Type B pancreatic cell (in vitro differentiated cells): ENCODE measurements around the gene DARS1. TPM values are rescaled to one million over a fixed set of nuclear protein-coding genes. Genes with fewer than 3 reads are reported as not detected.
"Not testable (repeated sequence)": the region's sequence is repeated elsewhere in the genome, so short reads cannot be mapped to it uniquely, and the experiment has no call there.

Experiments used
- DNase-seq: peaks from one replicate; pipeline ENCODE4 v3.0.0; 2021; ENCODE audit warnings: mixed read lengths; ENCODE audit not compliant: unreplicated experiment; ENCODE audit errors: extremely low spot score
- H3K27ac Mint-ChIP-seq: 2 replicates; pipeline ENCODE4 v1.8.0; 2021; ENCODE audit warnings: mild to moderate bottlenecking, mixed read lengths
- H3K27me3 Mint-ChIP-seq: 2 replicates; pipeline ENCODE4 v1.8.0; 2021; ENCODE audit warnings: mixed read lengths
- H3K36me3 Mint-ChIP-seq: 2 replicates; pipeline ENCODE4 v1.8.0; 2021; ENCODE audit warnings: mixed read lengths
- H3K4me1 Mint-ChIP-seq: one replicate; pipeline ENCODE4 v1.8.0; 2021; ENCODE audit warnings: mixed read lengths; ENCODE audit not compliant: unreplicated experiment
- H3K4me3 Mint-ChIP-seq: 2 replicates; pipeline ENCODE4 v1.8.0; 2021; ENCODE audit warnings: mild to moderate bottlenecking, mixed read lengths
- H3K9me3 Mint-ChIP-seq: 2 replicates; pipeline ENCODE4 v1.8.0; 2021; ENCODE audit warnings: mixed read lengths
- CTCF ChIP-seq: fragments of 200-600 bp; sonication (generic); conservative IDR thresholded peaks from 2 replicates; pipeline ENCODE4 v1.5.0; 2021; ENCODE audit warnings: antibody characterized with exemption, mild to moderate bottlenecking
- total RNA-seq: library from RNA; stranded (reverse); gene quantifications from 2 replicates; pipeline ENCODE4 v1.2.1, GENCODE V29; 2021; ENCODE audit warnings: low replicate concordance

DARS1 gene
- total RNA-seq, 1 donor from 2014 or later = 58.4 TPM

- H3K4me3 Mint-ChIP-seq = no peak overlapping the region
- H3K9me3 Mint-ChIP-seq = no peaks in the 10 kb centered on the region
- peaks cover 20% of the 10 kb centered on the region for H3K36me3 Mint-ChIP-seq
- no peak for DNase-seq
- no peak for TF ChIP-seq CTCF
- no peaks in the 10 kb centered on the region for H3K27me3 Mint-ChIP-seq
- no peak overlapping the region for H3K27ac Mint-ChIP-seq
- peaks cover 15% of the 10 kb centered on the region for H3K4me1 Mint-ChIP-seq
Observed at GRCh38 chr2:135965756-135966155, 19.7 kb downstream of the DARS1 start.

- peaks cover 19% of the 10 kb centered on the region for H3K4me1 Mint-ChIP-seq
- peaks cover 18% of the 10 kb centered on the region for H3K36me3 Mint-ChIP-seq
- not testable (repeated sequence) for H3K27ac Mint-ChIP-seq, H3K4me3 Mint-ChIP-seq, H3K9me3 Mint-ChIP-seq, DNase-seq, H3K27me3 Mint-ChIP-seq
Observed at GRCh38 chr2:135964404-135964803, 21.0 kb downstream of the DARS1 start.

- H3K27me3 Mint-ChIP-seq = no peaks in the 10 kb centered on the region
- no peak for TF ChIP-seq CTCF
- H3K4me3 Mint-ChIP-seq = no peak overlapping the region
- peaks cover 19% of the 10 kb centered on the region for H3K4me1 Mint-ChIP-seq
- no peaks in the 10 kb centered on the region for H3K9me3 Mint-ChIP-seq
- peaks cover 19% of the 10 kb centered on the region for H3K36me3 Mint-ChIP-seq
- no peak for DNase-seq
- no peak overlapping the region for H3K27ac Mint-ChIP-seq
Observed at GRCh38 chr2:135963841-135964240, 21.6 kb downstream of the DARS1 start.

- Mint-ChIP-seq H3K4me3 (no peak overlapping the region), H3K9me3 (no peaks in the 10 kb centered on the region), H3K27me3 (no peaks in the 10 kb centered on the region), H3K4me1 (peaks cover 19% of the 10 kb centered on the region), H3K27ac (no peak overlapping the region), H3K36me3 (peaks cover 19% of the 10 kb centered on the region)
- DNase-seq = no peak
- TF ChIP-seq CTCF = no peak
Observed at GRCh38 chr2:135962366-135963123, 22.9 kb downstream of the DARS1 start.

- no peaks in the 10 kb centered on the region for H3K9me3 Mint-ChIP-seq
- TF ChIP-seq CTCF = no peak
- H3K36me3 Mint-ChIP-seq = peaks cover 23% of the 10 kb centered on the region
Observed at GRCh38 chr2:135960656-135961551, 24.5 kb downstream of the DARS1 start.

GRCh38 chr2:135960150-135960549 is 25.3 kb downstream of the DARS1 start:
- Mint-ChIP-seq H3K27ac (no peak overlapping the region), H3K36me3 (peaks cover 24% of the 10 kb centered on the region), H3K4me3 (no peak overlapping the region), H3K9me3 (no peaks in the 10 kb centered on the region), H3K4me1 (peaks cover 25% of the 10 kb centered on the region), H3K27me3 (no peaks in the 10 kb centered on the region)
- no peak for TF ChIP-seq CTCF
- DNase-seq = no peak

More at GRCh38 chr2:135960656-135961551, 24.5 kb downstream of the DARS1 start:
- DNase-seq = no peak
- peaks cover 24% of the 10 kb centered on the region for H3K4me1 Mint-ChIP-seq
- H3K27ac Mint-ChIP-seq = peak overlapping the region; percentile 3
- H3K27me3 Mint-ChIP-seq = no peaks in the 10 kb centered on the region
- no peak overlapping the region for H3K4me3 Mint-ChIP-seq

- H3K27me3 Mint-ChIP-seq, H3K4me3 Mint-ChIP-seq, H3K9me3 Mint-ChIP-seq, H3K27ac Mint-ChIP-seq, DNase-seq: not testable (repeated sequence)
- Mint-ChIP-seq H3K4me1 (peaks cover 25% of the 10 kb centered on the region), H3K36me3 (peaks cover 19% of the 10 kb centered on the region)
Observed at GRCh38 chr2:135958927-135959326, 26.5 kb downstream of the DARS1 start.
